GM12878 (cell line): Measurements from ENCODE around the gene MTO1. TPM values are rescaled to one million over a fixed set of nuclear protein-coding genes. Genes with fewer than 3 reads are reported as not detected.
"Not testable (repeated sequence)": the region's sequence is repeated elsewhere in the genome, so short reads cannot be mapped to it uniquely, and the experiment has no call there.

Source experiments
- ATAC-seq: fragments of 200-7000 bp; cut with Tn5 transposase; 3 replicates; pipeline ENCODE4 v1.9.1; 2020; ENCODE audit warnings: mild to moderate bottlenecking, moderate library complexity
- BruUV-seq: library from RNA; stranded (reverse); fragments of 400-500 nt; replicated peaks from 2 replicates; lab custom pipeline; 2021; lab: Mats Ljungman, UMichigan
- CTCF ChIA-PET: fragments of 300-600 bp; sonication (Branson Sonifier 250); formaldehyde crosslinking; extraction: SDS; loops from one replicate; lab custom pipeline; 2021; ENCODE audit warnings: inconsistent platforms; lab: Yijun Ruan, JAX
- POLR2A ChIA-PET: fragments of 350-600 bp; formaldehyde crosslinking; extraction: SDS; loops from one replicate; lab custom pipeline; 2021; ENCODE audit warnings: inconsistent platforms; lab: Charles Lee
- RAD21 ChIA-PET: fragments of 300-600 bp; sonication (Branson Sonifier 250); formaldehyde crosslinking; loops from one replicate; lab custom pipeline; 2023; ENCODE audit warnings: antibody characterized with exemption; ENCODE audit not compliant: unreplicated experiment; lab: Charles Lee
- SMC1A ChIA-PET: fragments of 300-600 bp; sonication (Branson Sonifier 250); formaldehyde crosslinking; loops from one replicate; lab custom pipeline; 2023; ENCODE audit not compliant: unreplicated experiment, uncharacterized antibody; lab: Charles Lee
- DNase-seq: peaks from one replicate; pipeline ENCODE4 v3.0.0-alpha.2; 2011; ENCODE audit warnings: low read depth, low spot score
- FAIRE-seq: peaks from 3 replicates; lab custom pipeline; 2011; peaks lifted over from hg19 to GRCh38; lab: Jason Lieb, UNC
- H2AFZ ChIP-seq: 2 replicates; pipeline ENCODE4 v1.6.0; 2011; ENCODE audit warnings: low read depth, low read length, control low read depth; ENCODE audit not compliant: control insufficient read depth
- H3K27ac ChIP-seq: 2 replicates; pipeline ENCODE4 v1.5.1; 2011; ENCODE audit warnings: control low read depth; ENCODE audit not compliant: control insufficient read depth, insufficient read depth
- H3K27me3 ChIP-seq, 2 experiments: replicated peaks in 1 of 2; 2 replicates each; pipeline versions ENCODE4 v1.6.0 to v1.6.1; 2011; ENCODE audit warnings: low read length in 1 of 2; ENCODE audit not compliant: control insufficient read depth in 2 of 2, insufficient read depth in 2 of 2
- H3K36me3 ChIP-seq, 2 experiments: 2 replicates each; pipeline ENCODE4 v1.5.1; 2011; ENCODE audit warnings: low read length in 1 of 2; ENCODE audit not compliant: control insufficient read depth in 2 of 2, insufficient read depth in 2 of 2
- H3K4me1 ChIP-seq: 2 replicates; pipeline ENCODE4 v1.6.1; 2011; ENCODE audit warnings: mild to moderate bottlenecking, low read length, moderate library complexity, mixed read lengths; ENCODE audit not compliant: control insufficient read depth, insufficient read depth
- H3K4me2 ChIP-seq: 2 replicates; pipeline ENCODE4 v1.6.0; 2011; ENCODE audit warnings: control low read depth; ENCODE audit not compliant: control insufficient read depth, insufficient read depth
- H3K4me3 ChIP-seq: fragments of 200-600 bp; sonication (generic); 2 replicates; pipeline ENCODE4 v1.5.1; 2016
- H3K79me2 ChIP-seq: 2 replicates; pipeline ENCODE4 v1.6.0; 2011; ENCODE audit warnings: low read length; ENCODE audit not compliant: control insufficient read depth, insufficient read depth
- H3K9ac ChIP-seq: 2 replicates; pipeline ENCODE4 v1.8.0; 2011; ENCODE audit warnings: low read length, control low read depth, mixed read lengths; ENCODE audit not compliant: control insufficient read depth, insufficient read depth
- H3K9me3 ChIP-seq: replicated peaks from 3 replicates; pipeline ENCODE4 v1.5.1; 2011; ENCODE audit warnings: mild to moderate bottlenecking, low read length; ENCODE audit not compliant: control insufficient read depth, insufficient read depth
- H4K20me1 ChIP-seq: 2 replicates; pipeline ENCODE4 v1.6.0; 2011; ENCODE audit not compliant: control insufficient read depth, insufficient read depth
- ASH2L ChIP-seq: fragments of 300-600, 200-600 bp; sonication (generic); IDR thresholded peaks from 2 replicates; pipeline ENCODE4 v1.6.1; 2017; ENCODE audit warnings: low read depth, mild to moderate bottlenecking, borderline replicate concordance
- CBX3 ChIP-seq: fragments of 200-600 bp; sonication (generic); IDR thresholded peaks from 2 replicates; pipeline ENCODE4 v1.6.1; 2016; ENCODE audit warnings: low read depth, borderline replicate concordance
- FOXK2 ChIP-seq: fragments of 450-650 bp; IDR thresholded peaks from 2 replicates; pipeline ENCODE4 v1.6.1; 2017; ENCODE audit warnings: mild to moderate bottlenecking, moderate library complexity
- IKZF2 ChIP-seq, 2 experiments: fragments of 450-650 bp; IDR thresholded peaks; 2 replicates each; pipeline ENCODE4 v1.6.1; 2017; ENCODE audit warnings: mild to moderate bottlenecking in 2 of 2, moderate library complexity in 2 of 2
- JUNB ChIP-seq: IDR thresholded peaks from 2 replicates; pipeline ENCODE4 v1.6.1; 2016; ENCODE audit warnings: antibody characterized with exemption, mild to moderate bottlenecking
- MEF2A ChIP-seq: IDR thresholded peaks from 2 replicates; pipeline ENCODE4 v1.6.1; 2011; ENCODE audit warnings: low read depth, mild to moderate bottlenecking, low read length, moderate library complexity; ENCODE audit not compliant: insufficient read depth
- NFIC ChIP-seq: IDR thresholded peaks from 2 replicates; pipeline ENCODE4 v1.6.1; 2012; ENCODE audit warnings: low read depth, mild to moderate bottlenecking, inconsistent platforms, low read length, moderate library complexity
- WGBS: methylation state at CpG from one replicate; pipeline ENCODE4 v1.1.6; 2016; ENCODE audit warnings: low lambda C conversion rate; ENCODE audit not compliant: insufficient replicate concordance, insufficient coverage; ENCODE audit errors: missing lambda C conversion rate; 5-methylcytosine and 5-hydroxymethylcytosine counted together
- in situ Hi-C: fragments of 300-500 bp; cut with MboI; formaldehyde crosslinking; loops from 9 replicates; pipeline ENCODE4 v1.14.3; 2018; ENCODE audit warnings: mixed read lengths
- intact Hi-C: fragments of 100-400 bp; cut with micrococcal nuclease; formaldehyde crosslinking; loops from one replicate; pipeline ENCODE4 v1.14.2; 2022; ENCODE audit not compliant: unreplicated experiment
- polyA plus RNA-seq, 11 experiments: library from polyadenylated mRNA; depleted of rRNA in 4 of 11; unstranded in 6 of 11; stranded (reverse) in 5 of 11; fragments of >200 nt; fragmentation: Nextera tagmentation in 4 of 11; fragmentation: Illumina TruSeq in 1 of 11; extraction: Ambion mirVana in 4 of 11; extraction: Trizol in 1 of 11; gene quantifications; 1 replicate in 1 of 11; 2 replicates in 10 of 11; pipeline versions ENCODE4 v1.2.1 to v1.2.3, GENCODE V29; 2011 to 2016; ENCODE audit warnings: inconsistent platforms in 2 of 11, missing spikeins in 2 of 11, low read depth in 1 of 11
- total RNA-seq, 4 experiments: library from RNA; depleted of rRNA in 3 of 4; stranded (reverse); fragments of >200 nt in 3 of 4; fragmentation: Illumina TruSeq in 1 of 4; extraction: Trizol in 1 of 4; gene quantifications; 2 replicates each; pipeline versions ENCODE4 v1.2.1 to v1.2.3, GENCODE V29; 2013 to 2021
- TF ChIP-seq, protein P1 (sequence below): fragments of 450-650 bp; IDR thresholded peaks from 2 replicates; pipeline ENCODE4 v1.6.1; 2016; ENCODE audit warnings: mild to moderate bottlenecking
- TF ChIP-seq, protein P2 (sequence below): IDR thresholded peaks from 2 replicates; pipeline ENCODE4 v1.6.1; 2011; ENCODE audit warnings: low read depth, low read length, improper control_type of control experiment, borderline replicate concordance

Gene MTO1
- total and polyA plus RNA-seq, 10 of the 15 experiments (the other 5 are each of a cell fraction or from before 2014, with no cell fraction given) = 24.8 to 53.6 (median 33.1) TPM

DNA sequence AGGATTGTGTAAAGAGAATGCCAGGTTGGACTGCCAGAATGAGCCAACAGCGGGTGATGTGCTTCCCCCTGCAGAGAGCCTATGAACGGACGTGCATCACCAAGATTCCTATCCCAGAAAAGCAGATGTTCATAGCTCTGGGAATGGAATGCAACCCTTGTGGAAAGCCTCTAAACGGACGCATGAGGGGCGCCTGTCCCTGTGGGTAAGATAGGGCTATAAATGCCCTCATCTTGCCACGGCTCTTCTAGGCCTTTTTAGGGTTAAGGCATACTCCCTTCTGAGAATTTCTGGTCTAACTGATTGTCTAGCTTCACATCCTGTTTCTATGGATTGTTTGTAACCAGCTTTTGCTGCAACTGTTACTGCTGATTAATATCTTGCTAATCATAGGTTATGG, 2.1 kb upstream of the MTO1 start:
- intact Hi-C loops, H3K36me3 ChIP-seq, ATAC-seq, H3K4me3 ChIP-seq, H3K27ac ChIP-seq, H3K4me1 ChIP-seq, RAD21 ChIA-PET, H3K27me3 ChIP-seq, in situ Hi-C loops, DNase-seq, H2AFZ ChIP-seq, H4K20me1 ChIP-seq, H3K9me3 ChIP-seq, BruUV-seq, FAIRE-seq, H3K9ac ChIP-seq: not testable (repeated sequence)
- Histone ChIP-seq H3K79me2 (peaks cover 19% of the 10 kb centered on the region), H3K4me2 (0 out of 2 replicates have a peak overlapping the region, but pooled peaks have one; percentile 13)
- ChIA-PET CTCF (interaction anchor here (1.1 kb wide), 1 partner anchor 62 kb away, joined by 4 read pairs; no protein-coding TSS in a partner anchor), SMC1A (interaction anchor here (1.0 to 3.9 kb wide), 2 partner anchors 8 to 54 kb away, joined by 5 to 21 read pairs; no protein-coding TSS in a partner anchor), POLR2A (interaction anchor here (0.5 kb wide), 1 partner anchor 9 kb away, joined by 3 read pairs; no protein-coding TSS in a partner anchor)
- 36% methylated on average over 7 of the region's 7 CpGs for WGBS
- TF ChIP-seq NFIC = peak; percentile 40; the same call in 1 of the 2 replicates
- peak in 1 of 2 experiments; percentile 13; a peak in 1 of 4 replicates for TF ChIP-seq IKZF2 (IDR thresholded peaks at IDR 0.05)
- 0 out of 2 replicates have a peak, but pooled peaks have one; percentile 33 for TF ChIP-seq MEF2A

DNA sequence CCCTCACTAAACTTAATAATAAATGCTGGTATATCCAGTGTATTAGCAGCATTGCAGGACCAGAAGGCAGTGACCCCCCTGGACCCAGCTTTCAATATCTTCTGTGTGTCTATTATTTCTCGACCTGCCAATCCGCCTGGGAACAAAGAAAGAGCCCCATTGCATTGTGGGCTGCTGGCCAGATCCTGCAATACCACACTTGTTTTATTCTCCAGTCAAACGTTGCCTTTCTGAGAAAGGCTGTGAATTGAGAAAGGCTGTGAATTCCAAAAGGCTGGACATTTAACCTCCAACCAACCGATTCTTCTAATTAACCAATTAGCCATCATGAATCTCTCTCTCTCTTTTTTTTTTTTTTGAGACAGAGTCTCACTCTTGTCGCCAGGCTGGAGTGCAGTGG, 1.5 kb upstream of the MTO1 start:
- Histone ChIP-seq H3K4me1 (peaks cover 10% of the 10 kb centered on the region), H3K79me2 (peaks cover 22% of the 10 kb centered on the region), H2AFZ (no peak overlapping the region), H4K20me1 (no peaks in the 10 kb centered on the region), H3K27me3 (no peaks in the 10 kb centered on the region)
- DNase-seq = no peak
- in situ Hi-C loops = no loop called here
- WGBS = 60% methylated on average over 5 of the region's 5 CpGs
- ATAC-seq = no peak
- no peak for TF ChIP-seq CBX3
- TF ChIP-seq FOXK2 = no peak
- TF ChIP-seq, protein P1, sequence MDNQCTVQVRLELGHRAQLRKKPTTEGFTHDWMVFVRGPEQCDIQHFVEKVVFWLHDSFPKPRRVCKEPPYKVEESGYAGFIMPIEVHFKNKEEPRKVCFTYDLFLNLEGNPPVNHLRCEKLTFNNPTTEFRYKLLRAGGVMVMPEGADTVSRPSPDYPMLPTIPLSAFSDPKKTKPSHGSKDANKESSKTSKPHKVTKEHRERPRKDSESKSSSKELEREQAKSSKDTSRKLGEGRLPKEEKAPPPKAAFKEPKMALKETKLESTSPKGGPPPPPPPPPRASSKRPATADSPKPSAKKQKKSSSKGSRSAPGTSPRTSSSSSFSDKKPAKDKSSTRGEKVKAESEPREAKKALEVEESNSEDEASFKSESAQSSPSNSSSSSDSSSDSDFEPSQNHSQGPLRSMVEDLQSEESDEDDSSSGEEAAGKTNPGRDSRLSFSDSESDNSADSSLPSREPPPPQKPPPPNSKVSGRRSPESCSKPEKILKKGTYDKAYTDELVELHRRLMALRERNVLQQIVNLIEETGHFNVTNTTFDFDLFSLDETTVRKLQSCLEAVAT = 0 out of 2 replicates have a peak, but pooled peaks have one; percentile 13
- TF ChIP-seq ASH2L = no peak
- TF ChIP-seq, protein P2, sequence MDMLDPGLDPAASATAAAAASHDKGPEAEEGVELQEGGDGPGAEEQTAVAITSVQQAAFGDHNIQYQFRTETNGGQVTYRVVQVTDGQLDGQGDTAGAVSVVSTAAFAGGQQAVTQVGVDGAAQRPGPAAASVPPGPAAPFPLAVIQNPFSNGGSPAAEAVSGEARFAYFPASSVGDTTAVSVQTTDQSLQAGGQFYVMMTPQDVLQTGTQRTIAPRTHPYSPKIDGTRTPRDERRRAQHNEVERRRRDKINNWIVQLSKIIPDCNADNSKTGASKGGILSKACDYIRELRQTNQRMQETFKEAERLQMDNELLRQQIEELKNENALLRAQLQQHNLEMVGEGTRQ = no peak
- 0 out of 2 replicates have a peak, but pooled peaks have one; percentile 4 for TF ChIP-seq JUNB
- TF ChIP-seq, all 136 proteins: peak for 2
- Histone ChIP-seq H3K27ac (no peak overlapping the region; the same call in 1 of the 2 replicates), H3K4me2 (no peak overlapping the region), H3K4me3 (no peak overlapping the region), H3K36me3 (no peaks in the 10 kb centered on the region; a peak in 1 of 4 replicates), H3K9me3 (no peaks in the 10 kb centered on the region), H3K9ac (no peak overlapping the region)
- no TSS peak for BruUV-seq
- FAIRE-seq = no peak
- POLR2A ChIA-PET = interaction anchor here (0.5 to 3.6 kb wide), 2 partner anchors 10 to 54 kb away, joined by 3 to 17 read pairs; no protein-coding TSS in a partner anchor
- SMC1A ChIA-PET = interaction anchor here (1.0 to 3.9 kb wide), 2 partner anchors 9 to 54 kb away, joined by 5 to 21 read pairs; no protein-coding TSS in a partner anchor
- RAD21 ChIA-PET = no interaction called here
- intact Hi-C loops = no loop called here
- CTCF ChIA-PET = interaction anchor here (0.6 to 1.1 kb wide), 3 partner anchors 57 to 579 kb away, joined by 3 to 5 read pairs (median 4); no protein-coding TSS in a partner anchor
